ENCODE results near the gene PRPF40B.

DNA sequence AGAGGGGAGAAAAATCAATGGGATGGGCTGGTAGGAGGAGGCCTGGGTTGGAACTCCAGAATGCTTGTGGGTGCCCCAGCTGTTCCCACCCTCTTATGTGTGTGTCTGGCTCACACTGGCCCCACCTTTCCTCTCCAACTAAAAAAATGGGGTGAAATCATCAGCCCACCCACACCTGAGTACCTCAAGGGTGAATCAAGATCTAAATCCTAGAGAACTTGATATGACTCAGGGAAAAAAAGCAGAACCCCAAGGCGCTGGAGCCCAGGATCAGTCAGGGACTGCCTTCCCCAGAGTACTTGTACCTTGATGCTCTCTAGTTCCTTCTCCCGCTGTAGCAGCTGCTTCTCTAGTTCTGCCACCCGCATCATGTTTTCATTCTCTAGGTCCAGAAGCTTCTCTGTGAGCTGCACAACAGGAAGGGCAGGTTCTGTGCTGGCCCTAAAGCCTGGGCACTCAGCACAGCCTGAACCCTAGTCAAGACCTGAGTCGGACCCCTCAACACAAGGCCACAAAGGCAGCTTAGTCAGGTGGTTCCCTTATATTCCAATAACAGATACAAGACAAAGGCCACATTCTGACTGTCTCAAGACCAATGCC lies 29.7 kb downstream of the PRPF40B start:
- TF ChIP-seq, protein P1, sequence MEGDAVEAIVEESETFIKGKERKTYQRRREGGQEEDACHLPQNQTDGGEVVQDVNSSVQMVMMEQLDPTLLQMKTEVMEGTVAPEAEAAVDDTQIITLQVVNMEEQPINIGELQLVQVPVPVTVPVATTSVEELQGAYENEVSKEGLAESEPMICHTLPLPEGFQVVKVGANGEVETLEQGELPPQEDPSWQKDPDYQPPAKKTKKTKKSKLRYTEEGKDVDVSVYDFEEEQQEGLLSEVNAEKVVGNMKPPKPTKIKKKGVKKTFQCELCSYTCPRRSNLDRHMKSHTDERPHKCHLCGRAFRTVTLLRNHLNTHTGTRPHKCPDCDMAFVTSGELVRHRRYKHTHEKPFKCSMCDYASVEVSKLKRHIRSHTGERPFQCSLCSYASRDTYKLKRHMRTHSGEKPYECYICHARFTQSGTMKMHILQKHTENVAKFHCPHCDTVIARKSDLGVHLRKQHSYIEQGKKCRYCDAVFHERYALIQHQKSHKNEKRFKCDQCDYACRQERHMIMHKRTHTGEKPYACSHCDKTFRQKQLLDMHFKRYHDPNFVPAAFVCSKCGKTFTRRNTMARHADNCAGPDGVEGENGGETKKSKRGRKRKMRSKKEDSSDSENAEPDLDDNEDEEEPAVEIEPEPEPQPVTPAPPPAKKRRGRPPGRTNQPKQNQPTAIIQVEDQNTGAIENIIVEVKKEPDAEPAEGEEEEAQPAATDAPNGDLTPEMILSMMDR (IDR thresholded peaks at IDR 0.05) = no peak
- TF ChIP-seq POLR2A (IDR thresholded peaks at IDR 0.05) = no peak

Measured in body of pancreas (tissue), 4 donors.